ENCODE results near the gene SMAD6.
A peak's percentile ranks its signal among the peaks of the same experiment; 100 is the strongest.

Gene SMAD6

GRCh38 chr15:66704019-66704802, 2.2 kb downstream of the SMAD6 start:
- no peak for DNase-seq

GRCh38 chr15:66704803-66705153, 2.7 kb downstream of the SMAD6 start:
- DNase-seq, result peak; percentile 32

GRCh38 chr15:66705277-66706146, 3.5 kb downstream of the SMAD6 start:
- peak; percentile 41 for DNase-seq

GRCh38 chr15:66706225-66706732, 4.2 kb downstream of the SMAD6 start:
- peak; percentile 51 for DNase-seq

- DNase-seq, result no peak
Measured at GRCh38 chr15:66706840-66707239, 4.8 kb downstream of the SMAD6 start.

GRCh38 chr15:66707310-66708082, 5.5 kb downstream of the SMAD6 start:
- peak; percentile 93 for DNase-seq

GRCh38 chr15:66708389-66708788, 6.4 kb downstream of the SMAD6 start:
- DNase-seq, result no peak

GRCh38 chr15:66709884-66710283, 7.8 kb downstream of the SMAD6 start:
- no peak for DNase-seq

- DNase-seq, result no peak
Measured at GRCh38 chr15:66711260-66711659, 9.2 kb downstream of the SMAD6 start.

GRCh38 chr15:66711862-66712261, 9.8 kb downstream of the SMAD6 start:
- DNase-seq, result no peak

- no peak for DNase-seq
Measured at GRCh38 chr15:66713843-66714508, 11.9 kb downstream of the SMAD6 start.

GRCh38 chr15:66714543-66714981, 12.5 kb downstream of the SMAD6 start:
- DNase-seq, result peak; percentile 16

- peak; percentile 30 for DNase-seq
Measured at GRCh38 chr15:66715181-66715624, 13.2 kb downstream of the SMAD6 start.

GRCh38 chr15:66715720-66716655, 14.0 kb downstream of the SMAD6 start:
- peak; percentile 77 for DNase-seq

- DNase-seq, result no peak
Measured at GRCh38 chr15:66716656-66717020, 14.6 kb downstream of the SMAD6 start.

- no peak for DNase-seq
Measured at GRCh38 chr15:66718220-66718988, 16.4 kb downstream of the SMAD6 start.

GRCh38 chr15:66719471-66719870, 17.4 kb downstream of the SMAD6 start:
- DNase-seq, result no peak

- peak; percentile 15 for DNase-seq
Measured at GRCh38 chr15:66720206-66721010, 18.4 kb downstream of the SMAD6 start.

- DNase-seq, result no peak
Measured at GRCh38 chr15:66721020-66721419, 19.0 kb downstream of the SMAD6 start.

All from NCI-H82 (cell line).